Large intestine (tissue), 3 donors: Measurements from ENCODE around the gene MAEL. TPM values are rescaled to one million over a fixed set of nuclear protein-coding genes. Genes with fewer than 3 reads are reported as not detected.
A peak's percentile ranks its signal among the peaks of the same experiment; 100 is the strongest.
"Not testable (repeated sequence)": the region's sequence is repeated elsewhere in the genome, so short reads cannot be mapped to it uniquely, and the experiment has no call there.

Experiments used
- DNase-seq, 2 donors: peaks; one replicate each; pipeline versions ENCODE4 v3.0.0 to v3.0.0-alpha.2; 2013
- H3K27ac ChIP-seq: one replicate; pipeline ENCODE4 v1.5.1; 2013; ENCODE audit warnings: low read length
- H3K27me3 ChIP-seq: 2 replicates; pipeline ENCODE4 v1.6.1; 2013; ENCODE audit warnings: low read length; ENCODE audit not compliant: control insufficient read depth, insufficient read depth
- H3K36me3 ChIP-seq: 2 replicates; pipeline ENCODE4 v1.6.1; 2013; ENCODE audit warnings: low read length; ENCODE audit not compliant: control insufficient read depth, insufficient read depth
- H3K4me1 ChIP-seq: one replicate; pipeline ENCODE4 v1.6.1; 2013; ENCODE audit warnings: low read length; ENCODE audit not compliant: control insufficient read depth, insufficient read depth
- H3K4me3 ChIP-seq: one replicate; pipeline ENCODE4 v1.5.1; 2013; ENCODE audit warnings: low read length
- H3K9me3 ChIP-seq: one replicate; pipeline ENCODE4 v1.6.1; 2013; ENCODE audit warnings: mild to moderate bottlenecking, low read depth, low read length, moderate library complexity; ENCODE audit not compliant: control insufficient read depth
- WGBS: methylation state at CpG from one replicate; pipeline ENCODE4 v1.1.5; 2013; ENCODE audit warnings: low lambda C conversion rate; ENCODE audit not compliant: insufficient coverage; 5-methylcytosine and 5-hydroxymethylcytosine counted together
- polyA plus RNA-seq: library from polyadenylated mRNA; unstranded; fragments of 120-200 nt; gene quantifications from one replicate; pipeline ENCODE4 v1.2.1, GENCODE V29; 2013

The MAEL gene
- polyA plus RNA-seq, 1 donor: 0.19 TPM

DNA sequence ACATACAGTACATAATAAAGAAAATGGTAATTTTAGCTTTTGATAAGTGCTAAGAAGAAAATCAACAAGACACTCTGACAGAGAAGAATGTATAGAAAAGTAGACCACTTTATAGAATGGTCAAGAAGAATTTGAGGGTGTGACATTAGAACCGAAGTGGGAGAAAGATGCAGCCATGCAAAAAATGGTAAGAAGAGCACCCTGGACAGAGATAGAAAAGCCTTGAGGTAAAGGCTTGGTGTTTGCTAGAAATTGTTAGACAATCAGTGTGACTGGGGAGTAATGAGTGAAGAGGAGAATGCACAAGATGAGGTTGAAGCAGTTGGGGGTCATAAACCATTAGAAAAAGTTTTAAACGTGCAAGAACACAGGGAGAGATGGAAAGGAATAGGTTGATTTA lies 23.5 kb downstream of the MAEL start:
- no peak overlapping the region for H3K4me3 ChIP-seq
- no peaks in the 10 kb centered on the region for H3K9me3 ChIP-seq
- no peak overlapping the region for H3K27ac ChIP-seq
- H3K36me3 ChIP-seq: no peaks in the 10 kb centered on the region
- DNase-seq: no peak
- H3K27me3 ChIP-seq: peaks cover 5% of the 10 kb centered on the region
- no peaks in the 10 kb centered on the region for H3K4me1 ChIP-seq
- 79% methylated on average over 2 of the region's 2 CpGs for WGBS

DNA sequence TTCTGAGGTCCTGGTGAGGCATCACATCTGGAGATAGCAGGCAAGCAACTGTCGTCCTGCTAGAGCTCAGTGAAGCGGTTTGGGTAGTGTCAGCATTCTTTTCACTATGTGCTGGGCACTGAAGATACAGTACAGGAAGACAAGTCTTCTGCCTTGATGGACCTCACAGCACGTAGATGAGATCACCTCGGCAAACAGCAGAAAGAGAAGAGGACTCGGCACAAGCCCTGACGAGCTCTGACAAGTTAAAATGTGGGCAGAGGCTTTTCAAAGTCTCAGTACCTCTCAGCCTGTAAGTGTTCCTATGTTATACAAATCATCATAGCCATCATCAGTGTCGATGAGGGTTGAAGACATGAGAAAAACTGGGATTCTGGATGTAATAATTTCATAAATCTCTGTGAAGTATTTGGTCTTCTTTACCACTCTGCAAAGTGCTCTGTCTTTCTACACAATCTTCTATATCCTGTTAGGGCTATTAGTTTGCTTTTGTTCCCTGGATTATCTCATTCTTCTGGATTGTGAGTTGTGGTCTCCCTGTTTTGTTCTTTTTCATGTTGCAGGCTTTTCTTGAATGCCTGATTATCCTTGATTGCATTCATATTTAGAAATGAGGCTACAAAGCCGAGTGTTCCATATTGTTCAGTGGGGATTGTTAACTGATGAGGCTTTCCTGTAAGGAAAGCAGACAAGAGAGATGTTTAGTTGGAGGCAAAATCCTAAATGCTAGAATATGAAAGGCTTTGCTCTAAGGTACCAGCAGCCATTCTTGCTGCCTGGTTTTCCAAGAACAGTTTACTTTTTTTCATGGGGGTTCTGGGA lies 24.2 kb downstream of the MAEL start:
- Histone ChIP-seq H3K36me3 (no peaks in the 10 kb centered on the region), H3K27me3 (peaks cover 5% of the 10 kb centered on the region), H3K9me3 (no peaks in the 10 kb centered on the region), H3K4me1 (no peaks in the 10 kb centered on the region), H3K27ac (no peak overlapping the region), H3K4me3 (no peak overlapping the region)
- WGBS: no CpG with 5 or more reads among the region's 8 CpGs
- DNase-seq: no peak

DNA sequence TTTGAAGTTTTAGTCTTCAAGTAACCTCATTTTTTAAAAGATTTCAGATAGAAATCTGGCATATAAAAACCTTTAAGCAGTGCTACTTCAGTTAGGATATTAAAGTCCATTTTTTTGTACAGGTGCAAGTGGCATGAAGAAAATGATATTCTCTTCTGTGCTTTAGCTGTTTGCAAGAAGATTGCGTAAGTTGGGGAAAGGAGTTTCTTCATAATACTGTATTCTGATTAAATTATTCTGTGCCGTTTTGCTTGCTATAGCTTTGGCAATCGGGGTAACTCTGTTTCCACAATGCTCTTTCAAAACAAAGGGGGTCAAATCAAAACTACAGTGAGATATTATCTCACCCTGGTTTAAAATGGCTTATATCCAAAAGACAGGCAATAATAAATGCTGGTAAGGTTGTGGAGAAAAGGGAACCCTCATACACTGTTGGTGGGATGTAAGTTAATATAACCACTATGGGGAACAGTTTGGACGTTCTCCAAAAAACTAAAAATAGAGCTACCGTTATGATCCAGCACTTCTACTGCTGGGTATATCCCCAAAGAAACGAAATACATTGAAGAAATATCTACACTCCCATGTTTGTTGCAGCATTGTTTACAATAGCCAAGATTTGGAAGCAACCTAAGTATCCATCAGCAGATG lies 27.1 kb downstream of the MAEL start:
- H3K36me3 ChIP-seq: no peaks in the 10 kb centered on the region
- no peak for DNase-seq
- no peaks in the 10 kb centered on the region for H3K9me3 ChIP-seq
- peaks cover 3% of the 10 kb centered on the region for H3K27me3 ChIP-seq
- no peaks in the 10 kb centered on the region for H3K4me1 ChIP-seq
- H3K27ac ChIP-seq: no peak overlapping the region
- WGBS: 79% methylated on average over 2 of the region's 6 CpGs
- no peak overlapping the region for H3K4me3 ChIP-seq

DNA sequence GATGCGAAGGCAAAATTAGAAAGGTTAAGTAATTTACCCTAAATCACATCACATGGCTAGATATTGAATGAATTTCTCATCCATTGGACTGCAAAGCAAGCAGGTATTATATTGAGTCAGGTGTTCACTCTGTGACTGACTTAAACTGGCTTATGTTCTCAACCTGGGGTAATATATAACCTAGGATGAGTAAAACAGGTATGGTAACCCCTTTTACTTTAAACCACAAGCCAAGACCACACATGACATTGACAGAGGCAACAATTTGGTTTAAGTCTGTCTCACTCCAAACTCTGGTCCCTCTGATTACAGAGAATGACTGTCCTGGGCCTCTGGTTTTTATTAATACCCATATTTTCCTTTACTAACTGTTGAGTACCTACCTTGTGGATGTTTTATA lies 33.3 kb downstream of the MAEL start:
- no peaks in the 10 kb centered on the region for H3K27me3 ChIP-seq
- no peak for DNase-seq
- no peak overlapping the region for H3K27ac ChIP-seq
- H3K36me3 ChIP-seq: no peaks in the 10 kb centered on the region
- 86% methylated on average over 1 of the region's 1 CpG for WGBS
- H3K4me1 ChIP-seq: no peaks in the 10 kb centered on the region
- H3K4me3 ChIP-seq: no peak overlapping the region
- H3K9me3 ChIP-seq: no peaks in the 10 kb centered on the region

DNA sequence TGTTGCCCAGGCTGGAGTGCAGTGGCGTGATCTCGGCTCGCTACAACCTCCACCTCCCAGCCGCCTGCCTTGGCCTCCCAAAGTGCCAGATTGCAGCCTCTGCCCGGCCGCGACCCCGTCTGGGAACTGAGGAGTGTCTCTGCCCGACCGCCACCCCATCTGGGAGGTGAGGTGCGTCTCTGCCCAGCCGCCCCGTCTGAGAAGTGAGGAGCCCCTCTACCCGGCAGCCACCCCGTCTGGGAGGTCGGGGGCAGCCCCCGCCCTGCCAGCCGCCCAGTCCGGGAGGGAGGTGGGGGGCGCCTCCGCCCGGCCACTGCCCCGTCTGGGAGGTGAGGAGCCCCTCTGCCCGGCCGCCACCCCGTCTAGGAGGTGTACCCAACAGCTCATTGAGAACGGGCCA lies 40.5 kb downstream of the MAEL start:
- H3K9me3 ChIP-seq, H3K36me3 ChIP-seq, DNase-seq, H3K27ac ChIP-seq, H3K4me1 ChIP-seq, H3K4me3 ChIP-seq, H3K27me3 ChIP-seq: not testable (repeated sequence)
- no CpG with 5 or more reads among the region's 27 CpGs for WGBS

DNA sequence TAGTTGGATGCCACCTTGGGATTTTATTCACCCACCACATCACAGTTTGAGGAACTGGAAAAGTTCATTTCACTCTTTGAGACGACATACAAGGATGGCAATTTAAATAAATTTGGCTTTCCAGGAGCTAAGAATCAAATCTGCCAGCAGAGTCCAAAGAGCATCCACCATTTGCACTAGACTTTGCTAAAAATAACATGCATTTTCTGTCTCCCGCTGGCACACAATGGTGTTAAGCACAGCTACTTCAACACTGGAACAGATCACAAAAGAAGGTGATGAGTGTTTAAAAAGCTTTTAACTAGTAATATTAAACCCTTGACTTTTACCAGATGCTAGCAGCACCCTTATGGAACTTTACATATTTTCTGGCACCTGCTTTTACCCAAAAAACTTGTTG lies 44.6 kb downstream of the MAEL start:
- DNase-seq: no peak
- WGBS: no CpG with 5 or more reads among the region's 2 CpGs
- H3K4me1 ChIP-seq: no peaks in the 10 kb centered on the region
- H3K27ac ChIP-seq: no peak overlapping the region
- H3K9me3 ChIP-seq: no peaks in the 10 kb centered on the region
- no peaks in the 10 kb centered on the region for H3K36me3 ChIP-seq
- H3K4me3 ChIP-seq: no peak overlapping the region
- peaks cover 3% of the 10 kb centered on the region for H3K27me3 ChIP-seq

DNA sequence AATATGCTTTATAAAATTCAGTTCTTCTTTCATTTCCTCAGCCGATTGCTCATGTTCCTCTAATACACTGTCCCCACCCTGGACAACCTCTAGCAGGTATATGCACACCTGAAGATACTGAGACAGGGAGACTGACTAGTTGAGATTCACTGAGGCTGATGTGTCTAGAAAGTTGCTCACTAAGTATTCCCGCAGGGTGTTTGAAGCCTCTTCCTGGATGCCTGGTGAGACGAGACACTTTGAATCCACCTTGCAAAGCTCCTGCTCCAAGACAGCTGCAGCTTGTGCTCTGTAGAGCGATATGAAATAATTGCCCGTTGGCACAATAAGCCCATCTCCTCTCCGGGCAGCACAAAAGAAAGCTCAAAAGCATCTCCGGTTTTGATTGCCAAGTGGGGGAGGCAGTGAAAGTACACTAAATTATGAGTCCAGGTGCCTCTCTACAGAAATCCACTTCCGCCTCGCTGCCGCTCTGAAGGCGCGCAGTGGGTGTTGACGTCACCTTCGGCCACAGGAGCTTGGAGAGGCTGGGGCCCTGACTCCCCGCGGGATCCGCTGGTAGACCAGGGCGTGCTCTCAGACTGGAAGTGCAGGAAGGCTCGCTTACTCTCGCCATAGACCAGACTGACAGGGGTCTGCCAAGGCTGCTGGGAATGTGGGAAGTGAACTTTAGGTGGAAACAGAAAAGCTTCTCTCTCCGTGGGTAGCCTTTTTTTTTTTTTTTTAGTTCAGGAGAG lies 54.8 kb downstream of the MAEL start:
- peak overlapping the region; percentile 55 for H3K4me3 ChIP-seq
- no peaks in the 10 kb centered on the region for H3K36me3 ChIP-seq
- no peaks in the 10 kb centered on the region for H3K9me3 ChIP-seq
- peak; percentile 80 to 87 for DNase-seq
- no peaks in the 10 kb centered on the region for H3K27me3 ChIP-seq
- H3K27ac ChIP-seq: peak overlapping the region; percentile 58
- WGBS: no CpG with 5 or more reads among the region's 21 CpGs
- peaks cover 2% of the 10 kb centered on the region for H3K4me1 ChIP-seq

DNA sequence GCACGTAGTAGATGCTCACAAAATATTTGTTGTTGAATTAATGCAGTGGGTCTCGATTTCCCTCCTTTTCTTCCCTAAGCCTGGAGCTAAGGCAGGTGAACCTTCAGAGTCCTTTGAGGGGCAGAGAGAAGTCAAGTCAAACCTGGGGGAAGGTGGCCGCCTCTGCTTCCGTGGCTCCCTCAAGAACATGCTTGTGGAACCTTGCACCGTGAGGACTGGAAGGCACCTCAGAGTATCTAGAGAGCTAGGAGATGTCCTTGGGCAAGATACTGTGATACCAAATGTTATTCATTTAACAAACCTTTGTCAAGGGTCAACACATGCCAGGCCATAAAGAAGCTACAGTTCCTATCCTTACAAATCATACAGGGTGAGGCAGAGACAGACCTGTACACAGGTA lies 62.8 kb downstream of the MAEL start:
- DNase-seq: no peak
- H3K36me3 ChIP-seq: peaks cover 35% of the 10 kb centered on the region
- H3K27ac ChIP-seq: no peak overlapping the region
- no peak overlapping the region for H3K4me3 ChIP-seq
- H3K9me3 ChIP-seq: no peaks in the 10 kb centered on the region
- no CpG with 5 or more reads among the region's 5 CpGs for WGBS
- H3K27me3 ChIP-seq: no peaks in the 10 kb centered on the region
- no peaks in the 10 kb centered on the region for H3K4me1 ChIP-seq

DNA sequence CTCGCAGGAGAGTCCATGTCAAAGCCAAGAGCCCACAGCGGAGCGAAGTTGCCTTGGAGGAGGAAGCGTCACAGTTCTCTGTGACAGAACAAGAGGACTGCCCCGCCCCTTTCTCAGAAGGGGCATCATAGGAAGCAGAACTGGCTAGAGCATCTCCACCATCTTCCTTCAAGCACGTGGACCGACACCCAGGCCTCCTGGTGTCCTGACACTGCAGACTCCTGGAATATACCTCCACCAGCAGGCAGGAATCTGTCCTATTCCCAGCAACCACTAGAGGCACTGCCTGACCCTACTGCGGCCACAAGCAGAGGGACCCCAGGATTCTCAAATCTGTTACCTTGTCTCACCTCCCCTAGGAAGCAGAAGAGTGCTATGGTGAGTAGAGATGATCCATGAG lies 63.3 kb downstream of the MAEL start:
- Histone ChIP-seq H3K27ac (no peak overlapping the region), H3K9me3 (no peaks in the 10 kb centered on the region), H3K36me3 (peaks cover 35% of the 10 kb centered on the region), H3K4me1 (no peaks in the 10 kb centered on the region), H3K27me3 (no peaks in the 10 kb centered on the region), H3K4me3 (no peak overlapping the region)
- no peak for DNase-seq
- no CpG with 5 or more reads among the region's 8 CpGs for WGBS

DNA sequence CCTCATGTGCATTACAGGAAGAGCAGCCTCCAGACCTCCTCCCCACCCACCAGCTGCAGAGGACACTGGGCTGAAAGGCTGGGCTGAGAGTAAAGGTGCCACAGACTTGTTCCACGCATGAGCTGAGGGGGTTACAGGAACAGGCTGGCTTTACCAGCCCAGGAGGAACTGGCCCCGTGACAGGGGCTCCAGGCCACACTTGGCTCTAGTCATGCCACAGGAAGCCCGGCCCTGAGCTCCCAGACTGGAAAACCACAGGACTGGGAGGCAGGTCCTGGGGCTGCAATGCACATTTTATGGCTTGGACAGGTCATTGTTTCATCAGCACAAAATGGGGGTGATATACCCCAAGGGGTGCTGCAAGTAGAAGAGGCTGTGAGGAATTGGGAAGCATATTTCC lies 65.5 kb downstream of the MAEL start:
- H3K27me3 ChIP-seq: no peaks in the 10 kb centered on the region
- no peaks in the 10 kb centered on the region for H3K9me3 ChIP-seq
- no peak overlapping the region for H3K4me3 ChIP-seq
- DNase-seq: no peak
- no peak overlapping the region for H3K27ac ChIP-seq
- H3K4me1 ChIP-seq: no peaks in the 10 kb centered on the region
- WGBS: no CpG with 5 or more reads among the region's 3 CpGs
- H3K36me3 ChIP-seq: peaks cover 35% of the 10 kb centered on the region
